HG02973 (cell line): ENCODE data around the gene FOXO6.

ENCODE experiments used
- ATAC-seq: cut with Tn5 transposase; IDR thresholded peaks from one replicate; pipeline ENCODE4 v1.9.1; 2021; ENCODE audit warnings: moderate library complexity; ENCODE audit not compliant: unreplicated experiment

Gene FOXO6

GRCh38 chr1:41364442-41365319 lies 3.4 kb downstream of the FOXO6 start:
- no peak for ATAC-seq

GRCh38 chr1:41365320-41365633 lies 4.0 kb downstream of the FOXO6 start:
- no peak for ATAC-seq

- ATAC-seq: no peak
These were observed 4.7 kb downstream of the FOXO6 start for GRCh38 chr1:41365772-41366454.

GRCh38 chr1:41366455-41367287 lies 5.4 kb downstream of the FOXO6 start:
- no peak for ATAC-seq

- ATAC-seq: no peak
These were observed 6.0 kb downstream of the FOXO6 start for GRCh38 chr1:41367288-41367642.

- no peak for ATAC-seq
These were observed 7.1 kb downstream of the FOXO6 start for GRCh38 chr1:41368366-41368765.

GRCh38 chr1:41368801-41369200 lies 7.6 kb downstream of the FOXO6 start:
- no peak for ATAC-seq

- no peak for ATAC-seq
These were observed 8.3 kb downstream of the FOXO6 start for GRCh38 chr1:41369531-41369930.

GRCh38 chr1:41370225-41370624 lies 9.0 kb downstream of the FOXO6 start:
- no peak for ATAC-seq

- ATAC-seq: no peak
These were observed 9.7 kb downstream of the FOXO6 start for GRCh38 chr1:41370756-41371420.

- ATAC-seq: no peak
These were observed 10.7 kb downstream of the FOXO6 start for GRCh38 chr1:41371630-41372599.

- ATAC-seq: no peak
These were observed 11.4 kb downstream of the FOXO6 start for GRCh38 chr1:41372600-41372993.

GRCh38 chr1:41373373-41373772 lies 12.1 kb downstream of the FOXO6 start:
- no peak for ATAC-seq

- no peak for ATAC-seq
These were observed 13.5 kb downstream of the FOXO6 start for GRCh38 chr1:41374711-41375110.

- no peak for ATAC-seq
These were observed 16.2 kb downstream of the FOXO6 start for GRCh38 chr1:41377397-41377796.

- no peak for ATAC-seq
These were observed 17.0 kb downstream of the FOXO6 start for GRCh38 chr1:41378222-41378621.

GRCh38 chr1:41378999-41379737 lies 17.9 kb downstream of the FOXO6 start:
- no peak for ATAC-seq

- no peak for ATAC-seq
These were observed 18.5 kb downstream of the FOXO6 start for GRCh38 chr1:41379738-41380130.

GRCh38 chr1:41380195-41380594 lies 19.0 kb downstream of the FOXO6 start:
- ATAC-seq: no peak
